ENCODE measurements around the gene EAF1.
"Not testable (repeated sequence)": the region's sequence is repeated elsewhere in the genome, so short reads cannot be mapped to it uniquely, and the experiment has no call there.

EAF1 gene

DNA sequence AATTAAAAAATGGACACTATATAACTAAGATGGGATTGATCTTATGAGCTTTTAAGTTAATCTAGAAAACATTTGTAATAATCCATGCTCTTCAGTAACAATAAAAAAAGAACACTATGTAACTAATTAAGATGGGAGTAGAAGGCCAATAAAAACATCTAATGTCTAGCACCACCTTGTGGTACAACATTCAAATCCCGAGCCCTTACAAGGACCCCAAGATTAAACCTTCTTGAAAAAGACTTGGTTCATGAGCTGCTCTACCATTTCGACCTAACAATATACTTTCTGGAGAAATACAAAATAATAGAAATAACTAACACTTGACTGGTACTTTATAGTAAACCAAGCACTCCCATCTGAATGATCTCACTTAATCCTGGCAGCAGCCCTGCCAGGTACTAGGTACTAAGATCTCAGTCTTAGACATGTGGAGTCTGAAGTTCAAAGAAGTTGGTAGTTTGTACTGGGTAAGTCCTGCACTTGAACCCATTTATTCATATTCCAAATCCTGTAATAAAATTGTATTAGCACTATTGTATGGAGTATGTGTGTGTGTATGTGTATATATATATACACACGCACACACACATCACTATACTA lies 21.8 kb upstream of the EAF1 start:
- DNase-seq (ENCODE audit: low spot score), result peak; percentile 58

DNA sequence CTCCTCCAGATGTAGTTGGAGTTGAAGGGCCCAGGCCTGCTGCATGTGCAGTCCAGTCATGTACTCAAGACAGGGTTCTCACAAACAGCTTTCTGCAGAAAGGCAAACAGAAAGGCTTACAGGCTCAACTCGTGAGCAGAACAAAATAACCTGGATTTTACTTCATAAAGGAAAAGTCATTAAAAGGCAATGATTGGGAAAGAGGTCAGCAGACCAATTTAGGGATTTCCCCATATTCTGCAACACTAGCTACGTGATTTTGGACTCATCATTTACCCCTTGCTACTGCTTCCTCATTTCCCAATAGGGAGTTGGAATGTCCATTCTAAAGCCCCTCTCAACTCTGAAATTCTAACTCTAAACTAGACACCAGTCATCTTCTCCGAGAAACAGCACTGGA lies 18.2 kb upstream of the EAF1 start:
- DNase-seq (ENCODE audit: low spot score), result no peak

DNA sequence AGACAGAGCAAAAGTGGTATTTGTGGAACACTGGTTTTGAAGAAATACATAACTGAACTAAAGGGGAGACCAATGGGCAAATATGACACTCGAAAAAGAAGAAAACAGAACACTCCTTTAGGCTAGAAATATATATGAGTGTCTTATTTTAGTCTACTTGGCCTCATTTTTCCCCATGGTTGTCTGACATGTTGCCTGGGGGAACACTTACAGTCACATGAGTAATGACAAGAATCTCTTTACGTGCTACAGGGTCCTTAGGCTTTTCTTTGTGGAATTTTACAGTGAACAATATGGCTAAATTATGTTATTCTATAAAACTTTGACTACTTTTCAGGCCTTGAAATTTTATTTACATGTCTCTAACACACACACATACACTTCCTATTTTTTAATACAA lies 17.6 kb upstream of the EAF1 start:
- no peak for DNase-seq (ENCODE audit: low spot score)

DNA sequence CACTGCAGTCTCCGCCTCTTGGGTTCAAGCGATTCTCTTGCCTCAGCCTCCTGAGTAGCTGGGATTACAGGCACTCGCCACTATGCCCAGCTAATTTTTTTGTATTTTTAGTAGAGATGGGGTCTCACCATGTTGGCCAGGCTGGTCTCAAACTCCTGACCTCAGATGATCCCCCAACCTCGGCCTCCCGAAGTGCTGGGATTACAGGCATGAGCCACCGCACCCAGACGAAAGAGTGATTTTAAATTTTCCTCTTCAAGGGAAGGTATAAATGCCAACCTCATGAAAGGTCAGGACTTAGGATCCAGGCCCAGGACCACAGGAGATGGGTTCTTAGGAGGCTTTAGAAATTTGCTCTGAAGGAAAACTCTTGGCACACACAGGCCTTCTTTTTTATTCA lies 16.4 kb upstream of the EAF1 start:
- not testable (repeated sequence) for DNase-seq (ENCODE audit: low spot score)

DNA sequence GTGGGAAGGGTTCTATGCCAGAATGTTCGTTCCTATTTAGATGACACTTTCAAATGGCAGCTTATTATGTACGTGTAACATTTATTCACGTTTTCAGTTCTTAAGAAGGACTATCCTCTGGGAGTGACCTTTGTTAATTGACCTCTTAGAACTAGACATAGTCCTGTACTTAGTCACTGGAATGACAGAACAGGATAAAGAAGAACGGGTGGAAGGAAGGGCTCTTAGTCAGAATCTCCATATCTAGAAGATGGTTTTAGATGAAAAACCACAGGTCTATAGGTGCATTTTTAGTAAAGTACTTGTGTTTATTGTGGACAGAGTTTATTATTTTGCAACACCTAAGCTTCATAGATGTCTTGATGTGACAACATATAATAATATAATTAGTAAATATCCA lies 6.5 kb upstream of the EAF1 start:
- no peak for DNase-seq (ENCODE audit: low spot score)

DNA sequence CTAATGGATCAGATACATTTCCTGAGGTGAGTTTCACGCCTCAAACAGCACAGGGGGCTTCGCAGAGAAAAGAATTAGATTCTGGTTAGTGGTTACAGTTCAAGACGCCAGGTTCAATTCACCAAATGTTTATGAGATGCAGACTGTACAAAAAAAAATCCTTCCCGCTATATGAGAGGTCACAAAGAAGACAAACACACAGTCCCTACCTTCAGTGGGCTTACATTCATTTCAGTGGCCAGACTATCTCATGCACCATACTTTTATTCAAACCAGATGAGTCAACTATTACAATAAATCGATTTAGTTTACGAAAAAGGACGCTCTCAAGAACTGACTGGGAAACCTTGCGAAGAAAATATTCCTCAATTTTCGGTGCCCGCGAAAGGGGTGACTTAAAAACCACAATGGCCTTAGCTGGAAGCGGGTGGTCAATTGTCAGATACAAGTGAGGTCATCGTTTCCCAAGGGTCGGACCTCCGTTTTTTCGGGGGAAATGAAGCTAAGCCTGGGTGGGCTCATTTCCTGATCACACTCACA lies 749 bp upstream of the EAF1 start:
- DNase-seq (ENCODE audit: low spot score), result no peak

DNA sequence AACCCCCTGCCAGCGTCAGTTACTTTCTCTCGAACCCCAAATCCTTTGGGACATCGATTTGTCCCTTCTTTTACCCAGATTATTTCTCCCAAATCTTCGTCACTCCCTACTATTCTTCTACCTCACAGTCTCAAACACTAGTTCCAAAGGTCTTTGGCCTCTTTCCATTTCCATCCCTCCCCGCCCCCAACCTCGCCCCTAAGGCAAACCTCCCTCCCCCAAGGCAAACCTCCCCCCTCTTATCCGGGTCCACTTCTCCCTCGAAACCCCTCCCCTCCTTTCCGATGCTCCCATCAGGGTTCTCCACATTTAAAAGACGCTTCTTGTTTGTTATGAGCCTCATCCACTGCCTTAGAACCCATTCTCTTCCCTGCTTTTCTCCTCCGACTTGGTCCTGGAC lies 583 bp downstream of the EAF1 start:
- no peak for DNase-seq (ENCODE audit: low spot score)

DNA sequence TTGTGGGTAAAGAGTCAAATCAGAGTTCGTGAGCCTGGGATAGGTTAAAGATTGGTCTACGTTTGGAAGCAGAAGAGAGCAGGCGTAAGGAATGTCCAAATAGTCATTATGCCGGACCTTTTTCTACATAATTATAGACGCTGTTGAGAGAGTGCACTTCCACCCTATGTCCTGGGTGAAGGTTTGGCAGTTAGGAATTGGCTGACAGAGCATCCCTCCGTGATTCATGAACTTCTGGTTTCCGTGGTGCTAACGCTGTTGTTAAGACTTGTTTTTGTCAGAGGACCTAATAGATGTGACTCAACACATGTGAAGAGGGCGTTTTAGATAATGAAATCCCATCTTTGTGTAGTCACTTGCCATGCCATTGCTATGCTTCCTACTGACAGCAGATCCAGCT lies 1.1 kb downstream of the EAF1 start:
- DNase-seq (ENCODE audit: low spot score), result peak; percentile 59

DNA sequence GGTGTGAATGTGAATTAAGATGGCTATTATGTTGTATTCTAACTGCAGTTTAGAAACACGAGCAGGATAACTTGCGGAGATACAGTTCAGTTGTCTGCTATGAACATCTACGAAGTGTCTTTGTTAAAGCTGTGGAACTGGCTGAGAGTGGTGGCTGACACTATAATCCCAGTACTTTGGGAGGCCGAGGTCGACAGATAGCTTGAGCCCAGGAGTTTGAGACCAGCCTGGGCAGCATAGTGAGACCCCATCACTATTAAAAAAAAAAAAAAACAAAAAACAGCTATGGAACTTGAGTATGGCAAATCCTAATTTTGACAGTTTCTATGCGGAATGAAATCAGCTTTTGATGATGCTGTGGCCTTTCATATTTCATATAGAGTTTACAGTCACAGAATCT lies 1.7 kb downstream of the EAF1 start:
- no peak for DNase-seq (ENCODE audit: low spot score)

DNA sequence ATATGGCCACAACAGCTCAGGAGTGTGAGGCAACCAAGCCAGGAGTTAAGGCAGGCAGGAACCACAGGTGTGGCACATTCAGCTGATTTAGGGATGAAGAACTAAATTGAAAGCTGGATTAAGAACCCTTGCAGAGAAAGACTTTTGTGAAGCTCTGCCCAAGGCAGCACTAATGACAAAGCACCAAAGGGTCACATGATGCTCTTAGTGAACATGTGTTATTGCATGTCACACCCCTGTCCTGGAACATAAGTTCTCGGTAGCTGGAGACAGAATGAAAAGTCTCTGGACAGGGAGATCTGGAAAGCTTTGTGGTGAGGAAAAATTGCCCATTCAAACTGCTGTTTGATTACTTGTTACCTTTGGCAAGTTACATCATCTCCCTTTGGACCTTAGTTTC lies 3.2 kb downstream of the EAF1 start:
- DNase-seq (ENCODE audit: low spot score), result no peak

DNA sequence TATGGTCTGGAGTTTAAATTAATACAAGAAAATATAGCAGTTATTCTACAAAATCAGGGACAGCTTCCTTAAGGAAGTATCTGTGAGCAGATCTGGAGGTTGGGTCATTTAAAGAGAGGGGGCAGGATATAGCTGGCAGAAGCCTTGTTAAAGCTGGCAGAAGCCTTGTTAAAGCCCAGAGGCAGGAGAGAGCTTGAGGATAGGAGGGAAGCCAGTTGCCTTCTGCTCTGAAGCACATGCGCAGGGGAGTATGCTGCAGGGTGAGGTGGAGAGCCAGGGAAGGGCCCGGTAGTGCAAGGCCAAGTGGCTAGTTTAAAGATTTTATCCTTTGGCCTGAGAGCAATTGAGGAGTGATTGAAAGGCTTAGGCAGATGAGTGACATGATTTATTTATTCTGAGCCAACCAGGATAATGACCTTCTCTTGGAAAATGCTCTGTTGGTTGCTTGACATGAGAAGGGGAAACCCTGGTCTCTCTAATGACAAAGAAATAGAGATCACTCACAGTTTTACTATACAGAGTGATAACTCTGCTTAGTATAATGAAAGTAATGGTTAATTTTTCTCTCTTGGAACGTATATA lies 3.9 kb downstream of the EAF1 start:
- DNase-seq (ENCODE audit: low spot score), result no peak

DNA sequence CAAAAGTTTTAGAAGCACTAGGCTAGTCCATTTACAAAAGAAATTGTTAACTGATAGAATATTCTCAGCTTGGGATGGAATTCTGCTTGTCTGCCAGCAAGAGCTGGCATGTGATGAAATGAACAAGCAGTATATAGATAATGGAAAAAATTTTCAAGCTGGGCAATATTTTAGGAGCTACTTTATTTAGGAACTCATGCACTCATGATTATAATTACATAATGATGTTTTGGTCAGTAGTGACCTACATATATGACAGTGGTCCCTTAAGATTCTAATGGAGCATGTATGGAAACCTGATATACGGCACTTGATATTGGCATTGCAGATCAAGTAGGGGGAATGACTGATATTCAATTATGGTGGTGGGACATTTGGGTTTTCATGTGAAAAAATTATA lies 6.1 kb downstream of the EAF1 start:
- no peak for DNase-seq (ENCODE audit: low spot score)

DNA sequence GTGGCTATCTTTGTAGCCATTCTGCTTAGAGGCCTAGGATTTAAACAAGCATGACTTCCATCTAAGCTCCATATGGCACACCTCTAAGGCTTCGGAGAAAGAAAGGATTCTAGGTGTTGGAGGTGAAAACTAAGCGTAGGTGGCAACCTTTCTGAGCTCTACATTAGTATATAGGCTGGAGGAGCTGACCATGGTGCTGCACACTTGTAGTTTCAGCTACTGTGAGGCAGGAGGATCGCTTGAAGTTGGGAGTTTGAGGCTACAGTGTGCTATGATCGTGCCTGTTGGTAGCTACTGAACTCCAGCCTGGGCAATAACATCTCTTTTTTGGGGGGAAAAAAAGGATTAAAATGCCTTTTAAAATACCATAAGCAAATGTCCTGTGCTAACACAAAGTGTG lies 7.4 kb downstream of the EAF1 start:
- DNase-seq (ENCODE audit: low spot score), result no peak

DNA sequence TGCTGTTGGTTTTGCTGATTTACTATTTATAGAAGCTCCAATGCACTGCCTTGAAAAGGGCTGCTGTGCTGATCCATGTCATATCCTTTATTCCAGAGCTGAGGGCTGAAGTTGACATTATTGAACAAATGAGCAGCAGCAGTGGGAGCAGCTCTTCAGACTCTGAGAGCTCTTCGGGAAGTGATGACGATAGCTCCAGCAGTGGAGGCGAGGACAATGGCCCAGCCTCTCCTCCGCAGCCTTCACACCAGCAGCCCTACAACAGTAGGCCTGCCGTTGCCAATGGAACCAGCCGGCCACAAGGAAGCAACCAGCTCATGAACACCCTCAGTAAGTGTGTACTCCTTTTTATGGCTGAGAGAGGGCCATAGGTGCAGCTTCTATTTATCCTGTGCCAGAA lies 8.8 kb downstream of the EAF1 start:
- no peak for DNase-seq (ENCODE audit: low spot score)

DNA sequence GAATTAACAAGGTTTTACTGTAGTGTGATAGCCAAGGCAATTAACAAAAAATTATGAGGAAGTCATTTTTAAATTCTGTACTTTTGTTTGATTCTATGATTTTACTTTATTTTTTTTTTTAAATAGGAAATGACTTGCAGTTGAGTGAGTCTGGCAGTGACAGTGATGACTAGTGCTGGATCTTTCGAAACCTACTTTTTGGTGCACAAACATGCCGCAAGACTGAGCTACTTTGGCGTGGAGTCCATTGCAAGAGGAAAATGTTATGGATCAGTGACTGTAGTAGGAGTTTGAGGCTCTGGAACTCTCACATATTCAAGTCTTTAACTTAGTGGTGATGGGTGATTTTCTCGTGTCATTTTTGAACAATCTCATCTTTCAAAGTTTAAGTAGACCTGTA lies 11.6 kb downstream of the EAF1 start:
- DNase-seq (ENCODE audit: low spot score), result no peak

DNA sequence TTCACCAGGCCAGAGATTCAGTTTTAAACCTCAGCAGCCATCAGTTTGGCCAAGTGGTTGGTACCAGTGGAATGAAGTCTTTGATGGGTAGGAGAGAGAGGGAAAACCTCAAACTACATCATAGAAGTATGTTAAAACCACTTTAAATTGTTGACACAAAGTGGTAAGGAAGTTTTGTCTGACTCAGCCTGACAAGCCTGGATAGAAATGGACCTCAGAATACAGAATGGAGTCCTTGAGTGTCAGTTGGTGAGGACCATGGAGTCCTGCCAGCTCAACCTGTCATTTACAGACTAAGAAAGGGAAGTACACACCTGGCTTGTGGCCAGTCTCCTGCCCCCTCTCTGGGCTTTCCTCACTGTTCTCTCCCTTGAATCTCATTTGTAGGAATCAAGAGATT lies 12.1 kb downstream of the EAF1 start:
- no peak for DNase-seq (ENCODE audit: low spot score)

DNA sequence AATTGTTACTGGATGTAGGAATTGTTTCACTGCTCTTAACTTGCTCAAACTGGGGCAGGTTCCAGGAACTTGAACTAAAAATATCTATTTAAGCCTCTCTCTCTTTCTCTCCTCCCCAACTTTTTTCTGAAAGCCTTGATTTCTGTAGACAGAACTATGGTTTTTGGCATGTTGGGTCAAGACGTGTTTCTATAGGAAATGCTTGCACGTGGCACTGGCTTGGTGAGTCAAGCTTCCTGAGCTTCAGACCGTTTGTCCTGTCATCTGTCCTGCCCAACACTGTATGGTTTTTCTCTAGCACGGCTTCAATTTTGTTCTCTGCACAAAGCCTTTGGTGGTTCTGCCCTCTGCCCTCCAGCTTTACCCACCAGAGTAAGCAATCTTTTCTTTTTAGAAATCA lies 13.5 kb downstream of the EAF1 start:
- DNase-seq (ENCODE audit: low spot score), result no peak

DNA sequence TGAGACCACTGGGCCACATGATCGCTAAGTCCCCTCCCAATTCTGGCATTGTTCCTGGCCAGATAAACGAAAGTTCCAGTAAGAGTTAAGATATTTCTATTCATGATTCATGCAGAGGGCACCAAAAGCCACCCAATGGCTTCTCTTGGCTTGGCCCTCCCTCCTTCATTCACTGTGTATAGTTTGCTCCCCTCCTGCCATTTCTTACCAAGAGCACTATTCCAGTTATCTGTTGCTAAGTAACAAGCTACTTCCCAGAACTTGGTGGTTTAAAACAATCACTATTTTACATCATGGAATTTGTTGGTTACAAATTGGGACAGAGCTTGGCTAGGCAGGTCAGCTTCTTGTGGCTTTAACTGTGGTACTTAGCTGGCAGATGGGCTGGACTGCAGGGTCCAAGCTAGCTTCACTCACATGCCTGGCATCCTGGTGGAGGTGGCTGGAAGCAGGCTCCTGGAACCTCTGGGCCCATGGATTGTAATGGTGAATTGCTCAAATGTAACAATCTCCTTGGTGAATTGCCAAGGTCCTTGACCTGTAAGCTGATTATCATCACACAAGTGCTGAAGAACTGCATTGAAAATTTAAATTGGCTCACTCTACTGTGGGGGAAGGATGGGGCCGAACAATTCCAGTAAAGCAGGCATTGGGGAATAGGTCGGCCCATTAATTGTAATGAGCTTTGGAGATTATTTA lies 16.6 kb downstream of the EAF1 start:
- no peak for DNase-seq (ENCODE audit: low spot score)

DNA sequence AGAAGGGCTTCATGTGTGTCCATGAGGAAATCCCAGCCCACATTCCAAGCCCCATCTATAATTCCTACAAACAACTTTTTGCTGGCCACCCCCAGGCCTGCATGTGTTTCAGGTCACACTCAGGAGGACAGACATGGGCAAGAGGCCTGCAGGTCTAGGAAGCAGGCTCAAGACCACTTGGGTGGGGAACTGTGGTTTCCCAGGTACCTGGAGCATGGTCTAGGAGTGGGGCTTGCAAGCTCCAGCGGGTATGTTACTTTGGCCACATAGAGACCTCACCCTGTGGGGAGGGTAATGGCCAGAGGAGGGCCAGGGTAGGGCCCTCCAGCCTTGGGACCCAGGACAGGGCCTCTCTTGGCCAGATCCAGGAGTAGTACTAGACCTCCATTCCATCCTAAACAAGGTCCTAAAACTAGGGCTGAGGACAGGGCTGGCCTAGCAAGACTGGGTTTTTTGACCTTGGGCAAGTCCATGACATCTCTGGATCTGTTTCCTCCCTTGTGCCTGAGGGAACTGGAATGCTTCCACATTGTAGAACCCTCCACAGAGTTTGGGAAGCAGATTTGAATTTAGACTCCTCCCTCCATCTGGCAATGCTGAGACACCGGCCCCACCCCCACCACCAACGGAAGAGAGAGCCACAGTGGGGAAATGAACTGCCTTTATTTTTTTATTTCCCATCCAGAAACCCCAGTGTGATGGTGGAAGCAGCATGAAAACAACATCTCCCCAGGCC lies 22.3 kb downstream of the EAF1 start:
- no peak for DNase-seq (ENCODE audit: low spot score)

DNA sequence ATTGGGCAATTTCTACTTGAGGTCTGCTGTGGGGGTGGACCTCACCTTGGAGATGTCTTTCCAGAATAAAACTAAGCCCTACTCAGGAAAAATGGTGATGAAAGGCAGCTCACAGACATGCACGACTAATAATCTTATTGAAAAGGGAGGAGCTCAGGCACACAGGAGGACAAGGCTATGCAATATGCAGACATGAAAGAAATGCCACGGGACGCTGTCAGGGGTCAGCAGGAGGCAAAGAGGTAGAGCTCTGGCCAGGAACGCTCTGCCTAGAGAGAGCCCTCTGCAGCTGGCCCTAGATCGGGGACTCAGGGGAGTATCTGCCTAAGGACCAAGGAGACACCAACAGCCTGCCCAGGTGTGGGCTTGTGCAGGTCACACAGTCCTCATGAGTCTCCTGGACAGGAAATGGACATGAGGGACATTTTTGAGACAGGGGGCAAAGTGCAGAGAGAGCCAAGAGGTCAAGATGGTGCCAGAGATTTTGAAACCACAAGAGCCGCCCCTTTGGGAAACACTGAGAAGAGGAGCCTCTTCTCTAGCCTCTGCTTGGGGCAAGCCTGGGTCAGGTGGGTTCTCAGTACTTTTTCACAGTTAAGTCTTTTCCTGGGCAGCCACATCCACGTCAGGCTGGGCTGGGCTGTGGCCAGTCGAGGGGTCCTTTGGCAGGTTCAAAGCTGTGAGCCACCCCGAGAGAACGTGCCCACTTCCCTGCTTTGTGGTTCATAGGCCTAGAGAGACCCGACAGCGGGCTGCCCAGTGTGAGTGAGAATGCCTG lies 23.2 kb downstream of the EAF1 start:
- DNase-seq (ENCODE audit: low spot score), result no peak

DNA sequence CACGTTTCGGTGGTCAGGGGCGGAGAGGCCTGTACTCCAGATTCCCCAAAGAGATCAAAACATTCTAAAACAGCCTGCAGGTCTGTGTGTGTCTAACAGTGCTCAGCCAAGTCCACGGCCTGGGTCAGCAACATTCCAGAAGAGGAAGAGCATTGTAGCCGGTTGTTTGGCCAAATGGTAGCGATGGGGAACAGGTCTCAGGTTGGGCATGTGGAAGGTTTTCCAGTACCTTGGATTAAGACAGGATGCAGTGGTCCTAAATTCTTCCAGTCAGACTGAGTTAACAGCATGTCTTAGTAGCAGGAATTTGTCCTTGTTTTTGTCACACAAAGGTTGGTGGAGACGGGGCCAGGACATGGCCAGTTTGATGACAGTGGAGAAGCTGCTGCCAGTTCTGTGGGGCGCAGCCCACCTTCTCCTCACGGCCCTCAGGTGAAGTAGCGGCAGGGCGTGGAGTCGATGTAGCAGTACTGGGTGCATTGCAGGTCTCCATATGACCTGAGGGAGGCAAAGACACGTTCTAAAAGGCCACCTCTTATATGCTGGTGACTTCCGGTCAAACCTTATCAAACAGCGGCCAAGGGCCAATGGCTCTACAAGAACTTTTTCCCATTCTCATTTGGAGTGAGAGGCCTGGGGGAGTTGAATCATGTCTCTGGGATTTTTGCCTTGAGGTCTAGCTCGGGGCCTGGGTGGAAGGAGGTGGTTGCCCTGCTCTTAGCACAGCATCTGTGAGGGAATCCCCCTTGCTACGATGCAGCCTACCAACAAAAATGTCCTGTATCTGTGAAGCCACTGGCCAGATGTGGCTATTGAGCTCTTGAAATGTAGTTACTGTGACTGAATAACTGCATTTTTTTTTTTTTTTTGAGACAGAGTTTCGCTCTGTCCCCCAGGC lies 24.1 kb downstream of the EAF1 start:
- no peak for DNase-seq (ENCODE audit: low spot score)
